HEK293 (cell line): ENCODE data around the gene GGN.

Source experiments
- GLIS1 ChIP-seq: fragments of 450-650 bp; formaldehyde crosslinking; IDR thresholded peaks from 2 replicates; pipeline ENCODE4 v1.5.1; 2016; ENCODE audit warnings: missing biosample characterization, missing genetic modification characterization
- HOXA7 ChIP-seq: sonication (generic); formaldehyde crosslinking; IDR thresholded peaks from 2 replicates; pipeline ENCODE4 v1.8.1; 2022; ENCODE audit warnings: missing genetic modification reagents, borderline replicate concordance
- KLF16 ChIP-seq: fragments of 450-650 bp; formaldehyde crosslinking; IDR thresholded peaks from 2 replicates; pipeline ENCODE4 v1.5.1; 2017; ENCODE audit warnings: missing biosample characterization, missing genetic modification characterization
- KLF7 ChIP-seq: fragments of 450-650 bp; formaldehyde crosslinking; IDR thresholded peaks from 2 replicates; pipeline ENCODE4 v1.5.1; 2016; ENCODE audit warnings: missing biosample characterization, missing genetic modification characterization, borderline replicate concordance
- REPIN1 ChIP-seq: fragments of 450-650 bp; formaldehyde crosslinking; IDR thresholded peaks from 2 replicates; pipeline ENCODE4 v1.5.1; 2017; ENCODE audit warnings: missing biosample characterization, missing genetic modification characterization, low read depth
- SALL2 ChIP-seq: fragments of 450-650 bp; formaldehyde crosslinking; IDR thresholded peaks from 2 replicates; pipeline ENCODE4 v1.5.0; 2017; ENCODE audit warnings: missing biosample characterization, mild to moderate bottlenecking, missing genetic modification characterization, borderline replicate concordance
- TSHZ1 ChIP-seq: fragments of 450-650 bp; formaldehyde crosslinking; IDR thresholded peaks from 2 replicates; pipeline ENCODE4 v1.5.1; 2016; ENCODE audit warnings: missing biosample characterization, missing genetic modification characterization, borderline replicate concordance
- ZBTB21 ChIP-seq: fragments of 450-650 bp; formaldehyde crosslinking; IDR thresholded peaks from 2 replicates; pipeline ENCODE4 v1.5.1; 2017; ENCODE audit warnings: missing biosample characterization, missing genetic modification characterization
- ZBTB6 ChIP-seq: fragments of 450-650 bp; formaldehyde crosslinking; IDR thresholded peaks from 2 replicates; pipeline ENCODE4 v1.5.1; 2017; ENCODE audit warnings: missing biosample characterization, missing genetic modification characterization
- ZFP41 ChIP-seq: fragments of 450-650 bp; formaldehyde crosslinking; IDR thresholded peaks from 2 replicates; pipeline ENCODE4 v1.5.1; 2016; ENCODE audit warnings: missing biosample characterization, missing genetic modification characterization, borderline replicate concordance
- ZNF10 ChIP-seq: fragments of 450-650 bp; formaldehyde crosslinking; IDR thresholded peaks from 2 replicates; pipeline ENCODE4 v1.5.1; 2017; ENCODE audit warnings: missing biosample characterization, missing genetic modification characterization
- ZNF121 ChIP-seq: fragments of 450-650 bp; formaldehyde crosslinking; IDR thresholded peaks from 2 replicates; pipeline ENCODE4 v1.5.1; 2016; ENCODE audit warnings: missing biosample characterization, missing genetic modification characterization
- ZNF138 ChIP-seq: fragments of 450-650 bp; formaldehyde crosslinking; IDR thresholded peaks from 2 replicates; pipeline ENCODE4 v1.5.1; 2016; ENCODE audit warnings: missing biosample characterization, missing genetic modification characterization, borderline replicate concordance
- ZNF157 ChIP-seq: fragments of 450-650 bp; formaldehyde crosslinking; IDR thresholded peaks from 2 replicates; pipeline ENCODE4 v1.5.1; 2016; ENCODE audit warnings: missing biosample characterization, missing genetic modification characterization
- ZNF239 ChIP-seq: fragments of 450-650 bp; formaldehyde crosslinking; IDR thresholded peaks from 2 replicates; pipeline ENCODE4 v1.5.1; 2016; ENCODE audit warnings: missing biosample characterization, missing genetic modification characterization
- ZNF24 ChIP-seq: fragments of 450-650 bp; formaldehyde crosslinking; IDR thresholded peaks from 2 replicates; pipeline ENCODE4 v1.5.1; 2016; ENCODE audit warnings: missing biosample characterization, missing genetic modification characterization
- ZNF248 ChIP-seq: fragments of 450-650 bp; formaldehyde crosslinking; IDR thresholded peaks from 2 replicates; pipeline ENCODE4 v1.5.1; 2017; ENCODE audit warnings: missing biosample characterization, missing genetic modification characterization
- ZNF280D ChIP-seq: fragments of 450-650 bp; formaldehyde crosslinking; IDR thresholded peaks from 2 replicates; pipeline ENCODE4 v1.5.1; 2016; ENCODE audit warnings: missing biosample characterization, missing genetic modification characterization
- ZNF302 ChIP-seq: fragments of 450-650 bp; formaldehyde crosslinking; IDR thresholded peaks from 2 replicates; pipeline ENCODE4 v1.5.1; 2016; ENCODE audit warnings: missing biosample characterization, missing genetic modification characterization, low read depth
- ZNF350 ChIP-seq: fragments of 450-650 bp; formaldehyde crosslinking; IDR thresholded peaks from 2 replicates; pipeline ENCODE4 v1.5.0; 2017; ENCODE audit warnings: missing biosample characterization, mild to moderate bottlenecking, missing genetic modification characterization
- ZNF433 ChIP-seq: fragments of 450-650 bp; formaldehyde crosslinking; IDR thresholded peaks from 2 replicates; pipeline ENCODE4 v1.5.1; 2016; ENCODE audit warnings: missing biosample characterization, missing genetic modification characterization, low read depth
- ZNF549 ChIP-seq: fragments of 450-650 bp; IDR thresholded peaks from 2 replicates; pipeline ENCODE4 v1.5.1; 2018; ENCODE audit warnings: missing biosample characterization, missing genetic modification characterization, mild to moderate bottlenecking, inconsistent platforms, moderate library complexity
- ZNF558 ChIP-seq: fragments of 450-650 bp; formaldehyde crosslinking; IDR thresholded peaks from 2 replicates; pipeline ENCODE4 v1.5.1; 2016; ENCODE audit warnings: missing biosample characterization, missing genetic modification characterization
- ZNF561 ChIP-seq: fragments of 450-650 bp; IDR thresholded peaks from 2 replicates; pipeline ENCODE4 v1.5.1; 2018; ENCODE audit warnings: missing biosample characterization, missing genetic modification characterization, borderline replicate concordance
- ZNF571 ChIP-seq: fragments of 450-650 bp; formaldehyde crosslinking; IDR thresholded peaks from 2 replicates; pipeline ENCODE4 v1.5.0; 2017; ENCODE audit warnings: missing biosample characterization, missing genetic modification characterization
- ZNF585B ChIP-seq: fragments of 450-650 bp; formaldehyde crosslinking; IDR thresholded peaks from 2 replicates; pipeline ENCODE4 v1.5.1; 2016; ENCODE audit warnings: missing biosample characterization, missing genetic modification characterization
- ZNF623 ChIP-seq: fragments of 450-650 bp; formaldehyde crosslinking; IDR thresholded peaks from 2 replicates; pipeline ENCODE4 v1.5.1; 2016; ENCODE audit warnings: missing biosample characterization, missing genetic modification characterization
- ZNF707 ChIP-seq: fragments of 450-650 bp; formaldehyde crosslinking; IDR thresholded peaks from 2 replicates; pipeline ENCODE4 v1.5.1; 2016; ENCODE audit warnings: missing biosample characterization, missing genetic modification characterization
- ZNF791 ChIP-seq: fragments of 450-650 bp; formaldehyde crosslinking; IDR thresholded peaks from 2 replicates; pipeline ENCODE4 v1.5.1; 2016; ENCODE audit warnings: missing biosample characterization, missing genetic modification characterization
- ZNF837 ChIP-seq: fragments of 450-650 bp; formaldehyde crosslinking; IDR thresholded peaks from 2 replicates; pipeline ENCODE4 v1.5.1; 2016; ENCODE audit warnings: missing biosample characterization, missing genetic modification characterization
- TF ChIP-seq, protein P1 (sequence below): fragments of 450-650 bp; formaldehyde crosslinking; IDR thresholded peaks from 2 replicates; pipeline ENCODE4 v1.5.1; 2017; ENCODE audit warnings: missing biosample characterization, mild to moderate bottlenecking, missing genetic modification characterization, moderate library complexity
- TF ChIP-seq, protein P2 (sequence below): fragments of 450-650 bp; formaldehyde crosslinking; IDR thresholded peaks from 2 replicates; pipeline ENCODE4 v1.5.1; 2016; ENCODE audit warnings: missing biosample characterization, missing genetic modification characterization

Gene GGN

DNA sequence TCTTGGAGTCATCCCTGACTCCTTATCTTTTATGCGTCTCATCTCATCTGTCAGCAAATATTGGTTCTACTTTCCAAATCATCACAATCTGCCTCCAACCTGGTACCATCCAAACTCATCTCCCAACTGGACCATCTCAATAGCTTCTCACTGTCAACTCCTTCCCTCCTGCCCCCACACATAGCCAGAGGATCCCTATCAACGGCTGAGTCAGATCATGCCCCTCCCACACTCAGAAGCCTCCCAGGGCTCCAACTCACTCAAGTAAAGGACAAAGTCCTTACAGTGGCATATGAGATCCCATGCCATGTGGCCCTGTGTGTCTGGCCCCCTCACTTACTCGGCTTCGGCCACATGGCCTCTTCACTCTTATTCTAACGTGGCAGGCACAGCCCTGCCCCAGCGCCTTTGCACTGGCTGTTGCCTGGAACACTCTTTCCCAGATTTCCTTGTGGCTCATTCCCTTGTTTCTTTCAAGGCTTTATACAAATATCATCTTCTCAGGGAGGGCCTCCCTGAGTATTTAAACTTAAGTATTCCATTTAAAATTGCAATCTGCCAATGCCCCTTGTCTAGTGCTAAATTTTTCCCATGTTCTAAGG lies 5.0 kb upstream of the GGN start (continued):
- TF ChIP-seq ZNF350 (tag by site-specific recombination) (no peak), ZNF707 (no peak), TSHZ1 (tag by site-specific recombination) (no peak), ZNF571 (tag by site-specific recombination) (no peak), KLF16 (tag by site-specific recombination) (no peak), KLF7 (tag by site-specific recombination) (no peak), ZNF623 (tag by site-specific recombination) (peak; percentile 96), ZNF239 (no peak), ZNF561 (tag by site-specific recombination) (no peak), ZNF10 (tag by site-specific recombination) (no peak), ZNF24 (no peak), ZNF837 (tag by site-specific recombination) (no peak), ZNF549 (tag by site-specific recombination) (no peak), ZBTB6 (tag by site-specific recombination) (no peak), ZNF157 (no peak), ZNF302 (tag by site-specific recombination) (no peak), ZNF138 (tag by site-specific recombination) (no peak), ZFP41 (tag by site-specific recombination) (no peak), ZNF585B (tag by site-specific recombination) (no peak), ZBTB21 (tag by site-specific recombination) (no peak; the same call in 1 of the 2 replicates), ZNF791 (tag by site-specific recombination) (no peak), ZNF433 (tag by site-specific recombination) (no peak), HOXA7 (CRISPR knock-in tag) (no peak), ZNF121 (tag by site-specific recombination) (no peak), REPIN1 (tag by site-specific recombination) (no peak), SALL2 (tag by site-specific recombination) (no peak), ZNF558 (tag by site-specific recombination) (no peak), ZNF248 (tag by site-specific recombination) (no peak), GLIS1 (peak; percentile 97), ZNF280D (tag by site-specific recombination) (no peak)
- TF ChIP-seq, protein P1, sequence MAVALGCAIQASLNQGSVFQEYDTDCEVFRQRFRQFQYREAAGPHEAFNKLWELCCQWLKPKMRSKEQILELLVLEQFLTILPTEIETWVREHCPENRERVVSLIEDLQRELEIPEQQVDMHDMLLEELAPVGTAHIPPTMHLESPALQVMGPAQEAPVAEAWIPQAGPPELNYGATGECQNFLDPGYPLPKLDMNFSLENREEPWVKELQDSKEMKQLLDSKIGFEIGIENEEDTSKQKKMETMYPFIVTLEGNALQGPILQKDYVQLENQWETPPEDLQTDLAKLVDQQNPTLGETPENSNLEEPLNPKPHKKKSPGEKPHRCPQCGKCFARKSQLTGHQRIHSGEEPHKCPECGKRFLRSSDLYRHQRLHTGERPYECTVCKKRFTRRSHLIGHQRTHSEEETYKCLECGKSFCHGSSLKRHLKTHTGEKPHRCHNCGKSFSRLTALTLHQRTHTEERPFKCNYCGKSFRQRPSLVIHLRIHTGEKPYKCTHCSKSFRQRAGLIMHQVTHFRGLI (tag by site-specific recombination), result no peak
- TF ChIP-seq, protein P2, sequence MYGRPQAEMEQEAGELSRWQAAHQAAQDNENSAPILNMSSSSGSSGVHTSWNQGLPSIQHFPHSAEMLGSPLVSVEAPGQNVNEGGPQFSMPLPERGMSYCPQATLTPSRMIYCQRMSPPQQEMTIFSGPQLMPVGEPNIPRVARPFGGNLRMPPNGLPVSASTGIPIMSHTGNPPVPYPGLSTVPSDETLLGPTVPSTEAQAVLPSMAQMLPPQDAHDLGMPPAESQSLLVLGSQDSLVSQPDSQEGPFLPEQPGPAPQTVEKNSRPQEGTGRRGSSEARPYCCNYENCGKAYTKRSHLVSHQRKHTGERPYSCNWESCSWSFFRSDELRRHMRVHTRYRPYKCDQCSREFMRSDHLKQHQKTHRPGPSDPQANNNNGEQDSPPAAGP (tag by site-specific recombination), result no peak
